Measurements from ENCODE around the gene ARMC7.

- TF ChIP-seq REST (IDR thresholded peaks at IDR 0.05; ENCODE audit: insufficient read depth in 1 of 2, low read depth in 2 of 2, low read length in 2 of 2): no peak
- TF ChIP-seq TAF1 (IDR thresholded peaks at IDR 0.05; ENCODE audit: borderline replicate concordance, insufficient read depth, low read length): no peak
- no peak for TF ChIP-seq FOXP2 (optimal IDR thresholded peaks at IDR 0.05; ENCODE audit: borderline replicate concordance, extremely low read depth, extremely low read length, insufficient read depth)
- no peak for TF ChIP-seq POLR2AphosphoS5 (IDR thresholded peaks at IDR 0.05; ENCODE audit: low read depth, low read length)
These were observed 5.8 kb downstream of the ARMC7 start for GRCh38 chr17:75115555-75115954.
